ENCODE data around the gene PTPRM. TPM values are rescaled to one million over a fixed set of nuclear protein-coding genes. Genes with fewer than 3 reads are reported as not detected.

The PTPRM gene
- total RNA-seq, 1 experiment from 2014 or later, result 11.1 TPM

DNA sequence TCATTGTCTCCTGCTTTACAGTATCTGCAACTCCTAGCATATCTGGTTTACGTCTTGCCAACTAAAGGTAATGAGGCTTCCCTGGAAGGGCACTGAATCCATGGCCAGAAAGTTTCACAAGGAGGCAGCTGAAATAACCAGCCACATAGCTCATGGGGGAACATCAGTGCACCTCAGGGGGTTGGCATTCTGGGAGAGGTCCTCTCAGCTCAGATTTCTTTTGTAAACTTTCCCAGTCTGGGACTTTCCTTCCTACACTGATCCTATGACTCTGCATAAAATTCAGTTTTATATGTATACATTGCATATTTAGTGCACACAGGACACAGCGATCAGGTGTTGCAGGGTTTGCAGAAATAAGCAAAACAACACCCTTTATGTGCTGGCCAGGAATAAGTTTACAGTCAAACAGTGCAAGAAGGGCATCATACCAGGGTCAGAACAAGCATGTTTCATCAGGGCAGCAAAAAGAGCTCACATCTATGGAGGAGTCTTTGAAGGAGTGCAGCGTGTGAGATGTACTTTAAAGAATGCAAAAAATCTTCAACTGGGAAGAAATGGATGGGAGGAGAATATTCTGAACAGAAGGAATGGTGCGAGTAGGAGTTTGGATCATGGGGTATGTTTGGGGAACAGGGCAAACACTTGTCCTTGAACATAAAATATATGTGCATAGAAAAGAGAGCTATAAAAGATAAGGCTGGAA is 801.5 kb downstream of the PTPRM start (continued):
- TF ChIP-seq, protein P1, sequence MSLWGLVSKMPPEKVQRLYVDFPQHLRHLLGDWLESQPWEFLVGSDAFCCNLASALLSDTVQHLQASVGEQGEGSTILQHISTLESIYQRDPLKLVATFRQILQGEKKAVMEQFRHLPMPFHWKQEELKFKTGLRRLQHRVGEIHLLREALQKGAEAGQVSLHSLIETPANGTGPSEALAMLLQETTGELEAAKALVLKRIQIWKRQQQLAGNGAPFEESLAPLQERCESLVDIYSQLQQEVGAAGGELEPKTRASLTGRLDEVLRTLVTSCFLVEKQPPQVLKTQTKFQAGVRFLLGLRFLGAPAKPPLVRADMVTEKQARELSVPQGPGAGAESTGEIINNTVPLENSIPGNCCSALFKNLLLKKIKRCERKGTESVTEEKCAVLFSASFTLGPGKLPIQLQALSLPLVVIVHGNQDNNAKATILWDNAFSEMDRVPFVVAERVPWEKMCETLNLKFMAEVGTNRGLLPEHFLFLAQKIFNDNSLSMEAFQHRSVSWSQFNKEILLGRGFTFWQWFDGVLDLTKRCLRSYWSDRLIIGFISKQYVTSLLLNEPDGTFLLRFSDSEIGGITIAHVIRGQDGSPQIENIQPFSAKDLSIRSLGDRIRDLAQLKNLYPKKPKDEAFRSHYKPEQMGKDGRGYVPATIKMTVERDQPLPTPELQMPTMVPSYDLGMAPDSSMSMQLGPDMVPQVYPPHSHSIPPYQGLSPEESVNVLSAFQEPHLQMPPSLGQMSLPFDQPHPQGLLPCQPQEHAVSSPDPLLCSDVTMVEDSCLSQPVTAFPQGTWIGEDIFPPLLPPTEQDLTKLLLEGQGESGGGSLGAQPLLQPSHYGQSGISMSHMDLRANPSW (CRISPR knock-in tag; conservative IDR thresholded peaks at IDR 0.05; ENCODE audit: low read depth), result no peak

DNA sequence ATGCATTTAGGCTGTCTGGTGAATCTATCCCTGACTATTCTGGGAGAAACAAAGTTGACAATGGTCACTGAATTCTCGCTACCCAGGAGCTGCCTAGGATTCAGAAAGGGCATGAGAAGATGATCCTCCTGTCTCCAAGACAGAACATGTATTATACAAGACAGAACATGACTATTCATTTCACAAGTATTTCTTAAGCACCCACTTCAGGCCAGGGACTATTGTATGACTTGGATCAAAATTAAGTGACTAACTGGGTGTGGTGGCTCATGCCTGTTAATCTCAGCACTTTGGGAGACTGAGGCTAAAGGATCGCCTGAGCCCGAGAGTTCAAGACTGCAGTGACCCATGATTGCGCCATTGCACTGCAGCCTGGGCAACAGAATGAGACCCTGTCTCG is 806.4 kb downstream of the PTPRM start:
- DNase-seq (ENCODE audit: low spot score) (no peak), ATAC-seq (no peak)
- ChIA-PET CTCF (no interaction called here), POLR2A (no interaction called here)
- Mint-ChIP-seq H3K4me1 (no peaks in the 10 kb centered on the region; the same call in 1 of the 2 replicates), H3K27ac (no peak overlapping the region), H3K27me3 (ENCODE audit: low read depth) (no peaks in the 10 kb centered on the region), H3K4me3 (no peak overlapping the region), H3K9me3 (no peaks in the 10 kb centered on the region), H3K36me3 (no peaks in the 10 kb centered on the region)
- TF ChIP-seq SOX15 (CRISPR knock-in tag; IDR thresholded peaks at IDR 0.05), result no peak
- TF ChIP-seq, protein P2, sequence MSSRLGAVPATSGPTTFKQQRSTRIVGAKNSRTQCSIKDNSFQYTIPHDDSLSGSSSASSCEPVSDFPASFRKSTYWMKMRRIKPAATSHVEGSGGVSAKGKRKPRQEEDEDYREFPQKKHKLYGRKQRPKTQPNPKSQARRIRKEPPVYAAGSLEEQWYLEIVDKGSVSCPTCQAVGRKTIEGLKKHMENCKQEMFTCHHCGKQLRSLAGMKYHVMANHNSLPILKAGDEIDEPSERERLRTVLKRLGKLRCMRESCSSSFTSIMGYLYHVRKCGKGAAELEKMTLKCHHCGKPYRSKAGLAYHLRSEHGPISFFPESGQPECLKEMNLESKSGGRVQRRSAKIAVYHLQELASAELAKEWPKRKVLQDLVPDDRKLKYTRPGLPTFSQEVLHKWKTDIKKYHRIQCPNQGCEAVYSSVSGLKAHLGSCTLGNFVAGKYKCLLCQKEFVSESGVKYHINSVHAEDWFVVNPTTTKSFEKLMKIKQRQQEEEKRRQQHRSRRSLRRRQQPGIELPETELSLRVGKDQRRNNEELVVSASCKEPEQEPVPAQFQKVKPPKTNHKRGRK (CRISPR knock-in tag; IDR thresholded peaks at IDR 0.05; ENCODE audit: borderline replicate concordance), result no peak
- TF ChIP-seq GABPB1 (CRISPR knock-in tag; IDR thresholded peaks at IDR 0.05), result no peak
- TF ChIP-seq, protein P3, sequence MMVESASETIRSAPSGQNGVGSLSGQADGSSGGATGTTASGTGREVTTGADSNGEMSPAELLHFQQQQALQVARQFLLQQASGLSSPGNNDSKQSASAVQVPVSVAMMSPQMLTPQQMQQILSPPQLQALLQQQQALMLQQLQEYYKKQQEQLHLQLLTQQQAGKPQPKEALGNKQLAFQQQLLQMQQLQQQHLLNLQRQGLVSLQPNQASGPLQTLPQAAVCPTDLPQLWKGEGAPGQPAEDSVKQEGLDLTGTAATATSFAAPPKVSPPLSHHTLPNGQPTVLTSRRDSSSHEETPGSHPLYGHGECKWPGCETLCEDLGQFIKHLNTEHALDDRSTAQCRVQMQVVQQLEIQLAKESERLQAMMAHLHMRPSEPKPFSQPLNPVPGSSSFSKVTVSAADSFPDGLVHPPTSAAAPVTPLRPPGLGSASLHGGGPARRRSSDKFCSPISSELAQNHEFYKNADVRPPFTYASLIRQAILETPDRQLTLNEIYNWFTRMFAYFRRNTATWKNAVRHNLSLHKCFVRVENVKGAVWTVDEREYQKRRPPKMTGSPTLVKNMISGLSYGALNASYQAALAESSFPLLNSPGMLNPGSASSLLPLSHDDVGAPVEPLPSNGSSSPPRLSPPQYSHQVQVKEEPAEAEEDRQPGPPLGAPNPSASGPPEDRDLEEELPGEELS (CRISPR knock-in tag; IDR thresholded peaks at IDR 0.05), result no peak

DNA sequence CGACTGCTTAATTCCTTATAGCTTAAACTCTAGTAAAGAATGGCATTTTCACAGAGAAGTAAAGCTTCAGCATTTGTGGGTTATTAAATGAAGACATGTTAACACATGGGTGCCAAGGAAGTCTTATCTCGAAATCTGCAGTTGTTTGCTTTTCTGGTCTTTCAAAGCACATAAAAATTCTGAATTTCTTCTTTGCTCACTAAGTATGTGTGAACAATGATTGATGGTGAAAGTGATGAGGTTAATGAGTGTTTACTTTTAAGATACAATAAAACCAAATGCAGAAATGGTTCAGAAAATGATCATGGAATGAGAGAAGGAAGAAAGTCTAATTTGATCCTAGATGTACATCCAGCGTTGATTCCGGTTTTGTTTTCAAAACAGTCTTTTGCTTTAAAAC is 807.6 kb downstream of the PTPRM start:
- DNase-seq (ENCODE audit: low spot score), result no peak
- Mint-ChIP-seq H3K27ac (no peak overlapping the region), H3K4me1 (no peaks in the 10 kb centered on the region), H3K9me3 (no peaks in the 10 kb centered on the region), H3K36me3 (no peaks in the 10 kb centered on the region), H3K4me3 (no peak overlapping the region), H3K27me3 (ENCODE audit: low read depth) (no peaks in the 10 kb centered on the region)
- CTCF ChIA-PET, result interaction anchor here (0.6 kb wide), 1 partner anchor 71 kb away, joined by 6 read pairs; no protein-coding TSS in a partner anchor
- ATAC-seq, result no peak
- POLR2A ChIA-PET, result interaction anchor here (0.6 kb wide), 1 partner anchor 422 kb away, joined by 3 read pairs; no protein-coding TSS in a partner anchor
- TF ChIP-seq, protein P4, sequence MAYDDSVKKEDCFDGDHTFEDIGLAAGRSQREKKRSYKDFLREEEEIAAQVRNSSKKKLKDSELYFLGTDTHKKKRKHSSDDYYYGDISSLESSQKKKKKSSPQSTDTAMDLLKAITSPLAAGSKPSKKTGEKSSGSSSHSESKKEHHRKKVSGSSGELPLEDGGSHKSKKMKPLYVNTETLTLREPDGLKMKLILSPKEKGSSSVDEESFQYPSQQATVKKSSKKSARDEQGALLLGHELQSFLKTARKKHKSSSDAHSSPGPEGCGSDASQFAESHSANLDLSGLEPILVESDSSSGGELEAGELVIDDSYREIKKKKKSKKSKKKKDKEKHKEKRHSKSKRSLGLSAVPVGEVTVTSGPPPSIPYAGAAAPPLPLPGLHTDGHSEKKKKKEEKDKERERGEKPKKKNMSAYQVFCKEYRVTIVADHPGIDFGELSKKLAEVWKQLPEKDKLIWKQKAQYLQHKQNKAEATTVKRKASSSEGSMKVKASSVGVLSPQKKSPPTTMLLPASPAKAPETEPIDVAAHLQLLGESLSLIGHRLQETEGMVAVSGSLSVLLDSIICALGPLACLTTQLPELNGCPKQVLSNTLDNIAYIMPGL (CRISPR knock-in tag; IDR thresholded peaks at IDR 0.05), result no peak
- TF ChIP-seq FOXK1 (CRISPR knock-in tag; IDR thresholded peaks at IDR 0.05) (no peak), GTF2I (CRISPR knock-in tag; conservative IDR thresholded peaks at IDR 0.05) (no peak), IRF2 (CRISPR knock-in tag; IDR thresholded peaks at IDR 0.05; ENCODE audit: borderline replicate concordance, low read depth) (no peak), SOX15 (CRISPR knock-in tag; IDR thresholded peaks at IDR 0.05) (no peak)
- TF ChIP-seq, protein P5, sequence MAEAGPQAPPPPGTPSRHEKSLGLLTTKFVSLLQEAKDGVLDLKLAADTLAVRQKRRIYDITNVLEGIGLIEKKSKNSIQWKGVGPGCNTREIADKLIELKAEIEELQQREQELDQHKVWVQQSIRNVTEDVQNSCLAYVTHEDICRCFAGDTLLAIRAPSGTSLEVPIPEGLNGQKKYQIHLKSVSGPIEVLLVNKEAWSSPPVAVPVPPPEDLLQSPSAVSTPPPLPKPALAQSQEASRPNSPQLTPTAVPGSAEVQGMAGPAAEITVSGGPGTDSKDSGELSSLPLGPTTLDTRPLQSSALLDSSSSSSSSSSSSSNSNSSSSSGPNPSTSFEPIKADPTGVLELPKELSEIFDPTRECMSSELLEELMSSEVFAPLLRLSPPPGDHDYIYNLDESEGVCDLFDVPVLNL (CRISPR knock-in tag; IDR thresholded peaks at IDR 0.05; ENCODE audit: borderline replicate concordance, low read depth), result no peak
- TF ChIP-seq, protein P6, sequence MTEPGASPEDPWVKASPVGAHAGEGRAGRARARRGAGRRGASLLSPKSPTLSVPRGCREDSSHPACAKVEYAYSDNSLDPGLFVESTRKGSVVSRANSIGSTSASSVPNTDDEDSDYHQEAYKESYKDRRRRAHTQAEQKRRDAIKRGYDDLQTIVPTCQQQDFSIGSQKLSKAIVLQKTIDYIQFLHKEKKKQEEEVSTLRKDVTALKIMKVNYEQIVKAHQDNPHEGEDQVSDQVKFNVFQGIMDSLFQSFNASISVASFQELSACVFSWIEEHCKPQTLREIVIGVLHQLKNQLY (CRISPR knock-in tag; IDR thresholded peaks at IDR 0.05), result no peak
- TF ChIP-seq, protein P7, sequence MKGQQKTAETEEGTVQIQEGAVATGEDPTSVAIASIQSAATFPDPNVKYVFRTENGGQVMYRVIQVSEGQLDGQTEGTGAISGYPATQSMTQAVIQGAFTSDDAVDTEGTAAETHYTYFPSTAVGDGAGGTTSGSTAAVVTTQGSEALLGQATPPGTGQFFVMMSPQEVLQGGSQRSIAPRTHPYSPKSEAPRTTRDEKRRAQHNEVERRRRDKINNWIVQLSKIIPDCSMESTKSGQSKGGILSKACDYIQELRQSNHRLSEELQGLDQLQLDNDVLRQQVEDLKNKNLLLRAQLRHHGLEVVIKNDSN (CRISPR knock-in tag; IDR thresholded peaks at IDR 0.05), result no peak
- TF ChIP-seq, protein P8, sequence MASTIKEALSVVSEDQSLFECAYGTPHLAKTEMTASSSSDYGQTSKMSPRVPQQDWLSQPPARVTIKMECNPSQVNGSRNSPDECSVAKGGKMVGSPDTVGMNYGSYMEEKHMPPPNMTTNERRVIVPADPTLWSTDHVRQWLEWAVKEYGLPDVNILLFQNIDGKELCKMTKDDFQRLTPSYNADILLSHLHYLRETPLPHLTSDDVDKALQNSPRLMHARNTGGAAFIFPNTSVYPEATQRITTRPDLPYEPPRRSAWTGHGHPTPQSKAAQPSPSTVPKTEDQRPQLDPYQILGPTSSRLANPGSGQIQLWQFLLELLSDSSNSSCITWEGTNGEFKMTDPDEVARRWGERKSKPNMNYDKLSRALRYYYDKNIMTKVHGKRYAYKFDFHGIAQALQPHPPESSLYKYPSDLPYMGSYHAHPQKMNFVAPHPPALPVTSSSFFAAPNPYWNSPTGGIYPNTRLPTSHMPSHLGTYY (CRISPR knock-in tag; IDR thresholded peaks at IDR 0.05), result no peak
- TF ChIP-seq, protein P9, sequence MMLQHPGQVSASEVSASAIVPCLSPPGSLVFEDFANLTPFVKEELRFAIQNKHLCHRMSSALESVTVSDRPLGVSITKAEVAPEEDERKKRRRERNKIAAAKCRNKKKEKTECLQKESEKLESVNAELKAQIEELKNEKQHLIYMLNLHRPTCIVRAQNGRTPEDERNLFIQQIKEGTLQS (CRISPR knock-in tag; conservative IDR thresholded peaks at IDR 0.05), result no peak
- TF ChIP-seq, protein P10, sequence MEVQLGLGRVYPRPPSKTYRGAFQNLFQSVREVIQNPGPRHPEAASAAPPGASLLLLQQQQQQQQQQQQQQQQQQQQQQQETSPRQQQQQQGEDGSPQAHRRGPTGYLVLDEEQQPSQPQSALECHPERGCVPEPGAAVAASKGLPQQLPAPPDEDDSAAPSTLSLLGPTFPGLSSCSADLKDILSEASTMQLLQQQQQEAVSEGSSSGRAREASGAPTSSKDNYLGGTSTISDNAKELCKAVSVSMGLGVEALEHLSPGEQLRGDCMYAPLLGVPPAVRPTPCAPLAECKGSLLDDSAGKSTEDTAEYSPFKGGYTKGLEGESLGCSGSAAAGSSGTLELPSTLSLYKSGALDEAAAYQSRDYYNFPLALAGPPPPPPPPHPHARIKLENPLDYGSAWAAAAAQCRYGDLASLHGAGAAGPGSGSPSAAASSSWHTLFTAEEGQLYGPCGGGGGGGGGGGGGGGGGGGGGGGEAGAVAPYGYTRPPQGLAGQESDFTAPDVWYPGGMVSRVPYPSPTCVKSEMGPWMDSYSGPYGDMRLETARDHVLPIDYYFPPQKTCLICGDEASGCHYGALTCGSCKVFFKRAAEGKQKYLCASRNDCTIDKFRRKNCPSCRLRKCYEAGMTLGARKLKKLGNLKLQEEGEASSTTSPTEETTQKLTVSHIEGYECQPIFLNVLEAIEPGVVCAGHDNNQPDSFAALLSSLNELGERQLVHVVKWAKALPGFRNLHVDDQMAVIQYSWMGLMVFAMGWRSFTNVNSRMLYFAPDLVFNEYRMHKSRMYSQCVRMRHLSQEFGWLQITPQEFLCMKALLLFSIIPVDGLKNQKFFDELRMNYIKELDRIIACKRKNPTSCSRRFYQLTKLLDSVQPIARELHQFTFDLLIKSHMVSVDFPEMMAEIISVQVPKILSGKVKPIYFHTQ (CRISPR knock-in tag; IDR thresholded peaks at IDR 0.05), result no peak
